ENCODE measurements around the gene AQP5. TPM values are rescaled to one million over a fixed set of nuclear protein-coding genes. Genes with fewer than 3 reads are reported as not detected.

AQP5 gene
- total and polyA plus RNA-seq, 2 of the 8 experiments (the other 6 are each of a cell fraction or from before 2014, with no cell fraction given), result 2.5 to 3.2 TPM

GRCh38 chr12:49965836-49966235 lies 4.2 kb downstream of the AQP5 start (continued):
- TF ChIP-seq ZNF274 (IDR thresholded peaks at IDR 0.05; ENCODE audit: borderline replicate concordance, extremely low read depth, low read length) (no peak), RFX5 (IDR thresholded peaks at IDR 0.05; ENCODE audit: borderline replicate concordance, low read depth, low read length) (no peak), POU5F1 (IDR thresholded peaks at IDR 0.05; ENCODE audit: low read depth, low read length) (no peak), JUN (IDR thresholded peaks at IDR 0.05; ENCODE audit: low read depth, low read length) (no peak), POLR2AphosphoS5 (IDR thresholded peaks at IDR 0.05; ENCODE audit: low read depth, low read length) (no peak)

Measured in H1 (cell line).